ENCODE measurements around the gene ODAD4.

ODAD4 gene, protein sequence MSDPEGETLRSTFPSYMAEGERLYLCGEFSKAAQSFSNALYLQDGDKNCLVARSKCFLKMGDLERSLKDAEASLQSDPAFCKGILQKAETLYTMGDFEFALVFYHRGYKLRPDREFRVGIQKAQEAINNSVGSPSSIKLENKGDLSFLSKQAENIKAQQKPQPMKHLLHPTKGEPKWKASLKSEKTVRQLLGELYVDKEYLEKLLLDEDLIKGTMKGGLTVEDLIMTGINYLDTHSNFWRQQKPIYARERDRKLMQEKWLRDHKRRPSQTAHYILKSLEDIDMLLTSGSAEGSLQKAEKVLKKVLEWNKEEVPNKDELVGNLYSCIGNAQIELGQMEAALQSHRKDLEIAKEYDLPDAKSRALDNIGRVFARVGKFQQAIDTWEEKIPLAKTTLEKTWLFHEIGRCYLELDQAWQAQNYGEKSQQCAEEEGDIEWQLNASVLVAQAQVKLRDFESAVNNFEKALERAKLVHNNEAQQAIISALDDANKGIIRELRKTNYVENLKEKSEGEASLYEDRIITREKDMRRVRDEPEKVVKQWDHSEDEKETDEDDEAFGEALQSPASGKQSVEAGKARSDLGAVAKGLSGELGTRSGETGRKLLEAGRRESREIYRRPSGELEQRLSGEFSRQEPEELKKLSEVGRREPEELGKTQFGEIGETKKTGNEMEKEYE

DNA sequence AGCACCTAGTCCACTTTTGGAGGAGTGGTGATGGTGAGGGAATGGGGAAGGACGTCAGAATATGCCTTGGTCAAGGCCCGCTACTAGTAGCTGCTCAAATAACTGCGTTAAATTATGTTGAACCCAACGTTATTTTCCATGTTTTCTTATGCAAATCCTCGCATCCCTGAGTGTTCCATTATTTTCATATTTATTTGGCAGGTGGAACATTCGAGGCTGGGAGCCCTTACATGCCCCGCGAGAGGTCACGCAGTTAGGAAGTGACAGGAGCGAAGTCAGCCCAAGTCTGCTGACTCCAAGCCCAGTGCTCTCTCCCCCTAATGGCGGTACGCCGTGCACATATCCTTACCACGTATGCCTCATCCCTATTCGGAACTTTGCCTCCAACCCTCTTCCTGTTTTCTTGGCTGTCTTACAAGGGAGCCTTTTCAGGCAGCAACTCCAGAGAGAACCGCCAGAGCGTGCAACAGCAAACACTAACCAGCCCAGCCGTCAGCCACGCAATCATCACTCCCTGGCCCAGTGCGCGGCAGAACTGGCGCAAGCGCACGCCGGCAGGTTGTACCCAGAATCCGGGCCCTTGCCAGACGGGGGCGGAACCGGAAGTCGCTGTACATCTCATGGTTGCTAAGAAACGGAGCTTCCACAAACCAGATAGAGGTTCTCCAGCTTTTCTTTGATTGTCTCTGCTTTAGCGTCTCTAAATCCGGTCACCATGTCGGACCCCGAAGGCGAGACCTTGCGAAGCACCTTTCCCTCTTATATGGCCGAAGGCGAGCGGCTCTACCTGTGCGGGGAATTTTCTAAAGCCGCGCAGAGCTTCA lies at the start of gene ODAD4:
ODAD4 (plus strand) TSS at position 609 of the 824 bp plus-strand sequence; CDS start at position 716, 107 bp downstream.
- in situ Hi-C loops (cut with HindIII; ENCODE audit: low pct_ligation_motif_present, low pct_unique_long_range_greater_than_20kb, low sequenced_read_pairs) = no loop called here
- DNase-seq = peak; percentile 99

DNA sequence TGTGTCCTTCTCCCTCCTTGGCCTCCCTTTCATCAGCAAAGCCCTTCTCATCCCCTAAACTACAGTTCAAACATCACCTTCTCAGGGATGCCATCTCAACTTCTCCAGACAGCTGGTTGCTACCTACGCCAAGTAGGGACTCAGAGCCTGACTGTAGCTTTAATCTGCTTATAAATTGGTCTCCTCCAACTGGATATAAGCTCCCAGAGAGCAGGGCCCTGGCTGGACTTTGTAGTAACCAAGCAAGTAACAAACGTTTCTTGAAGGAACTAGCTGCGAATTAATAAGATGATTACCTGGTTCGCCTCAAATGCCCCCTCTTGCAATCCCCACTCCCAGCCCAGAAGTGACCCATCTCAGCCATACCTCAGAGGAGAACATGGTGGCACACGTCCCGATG lies 47.7 kb upstream of the ODAD4 start:
- no peak for DNase-seq
- in situ Hi-C loops (cut with HindIII; ENCODE audit: low pct_ligation_motif_present, low pct_unique_long_range_greater_than_20kb, low sequenced_read_pairs) = no loop called here

DNA sequence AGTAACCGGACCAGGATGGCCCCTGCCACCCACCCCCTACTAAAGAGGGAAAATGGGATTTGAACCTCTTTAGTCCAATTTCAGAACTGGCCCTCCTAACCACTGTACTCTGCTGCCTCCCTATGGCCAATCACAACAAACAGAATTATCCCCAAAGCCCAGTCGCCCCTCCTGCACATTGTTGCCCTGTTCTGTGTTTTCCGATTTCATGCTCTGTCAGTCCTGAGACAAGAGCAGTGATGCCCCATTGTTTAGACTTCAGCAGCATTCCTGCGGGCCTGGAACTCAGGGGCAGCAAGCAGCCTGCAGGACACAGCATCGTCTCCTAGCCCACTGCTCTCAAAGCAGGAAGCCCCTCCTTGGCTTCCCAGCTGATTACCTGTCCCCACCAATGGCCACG lies 44.7 kb upstream of the ODAD4 start:
- DNase-seq = peak; percentile 33
- in situ Hi-C loops (cut with HindIII; ENCODE audit: low pct_ligation_motif_present, low pct_unique_long_range_greater_than_20kb, low sequenced_read_pairs) = no loop called here

DNA sequence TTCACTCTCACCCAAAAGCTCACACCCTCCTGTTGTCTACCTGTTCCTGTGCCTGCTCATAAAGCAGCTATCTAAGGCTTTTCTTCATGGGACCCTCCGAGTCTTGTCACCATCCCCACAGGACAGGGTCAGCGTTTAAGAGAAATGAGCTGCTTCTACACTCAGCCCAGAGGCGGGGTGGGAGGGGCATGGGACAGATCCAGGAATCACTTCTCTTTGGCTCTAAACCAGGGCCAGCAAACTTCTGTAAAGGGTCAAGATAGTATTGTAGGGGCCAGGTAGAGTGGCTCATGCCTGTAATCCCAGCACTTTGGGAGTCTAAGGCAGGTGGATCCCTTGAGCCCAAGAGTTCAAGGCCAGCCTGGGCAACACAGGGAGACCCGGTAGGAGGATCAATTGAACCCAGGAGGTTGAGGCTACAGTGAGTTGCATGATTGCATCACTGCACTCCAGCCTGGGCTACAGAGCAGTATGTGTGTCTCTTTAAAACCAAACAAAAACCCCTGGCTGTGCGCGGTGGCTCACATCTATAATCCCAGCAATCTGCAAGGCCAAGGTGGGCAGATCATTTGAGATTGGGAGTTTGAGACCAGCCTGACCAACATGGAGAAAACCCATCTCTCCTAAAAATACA lies 42.0 kb upstream of the ODAD4 start:
- in situ Hi-C loops (cut with HindIII; ENCODE audit: low pct_ligation_motif_present, low pct_unique_long_range_greater_than_20kb, low sequenced_read_pairs) = no loop called here
- no peak for DNase-seq

DNA sequence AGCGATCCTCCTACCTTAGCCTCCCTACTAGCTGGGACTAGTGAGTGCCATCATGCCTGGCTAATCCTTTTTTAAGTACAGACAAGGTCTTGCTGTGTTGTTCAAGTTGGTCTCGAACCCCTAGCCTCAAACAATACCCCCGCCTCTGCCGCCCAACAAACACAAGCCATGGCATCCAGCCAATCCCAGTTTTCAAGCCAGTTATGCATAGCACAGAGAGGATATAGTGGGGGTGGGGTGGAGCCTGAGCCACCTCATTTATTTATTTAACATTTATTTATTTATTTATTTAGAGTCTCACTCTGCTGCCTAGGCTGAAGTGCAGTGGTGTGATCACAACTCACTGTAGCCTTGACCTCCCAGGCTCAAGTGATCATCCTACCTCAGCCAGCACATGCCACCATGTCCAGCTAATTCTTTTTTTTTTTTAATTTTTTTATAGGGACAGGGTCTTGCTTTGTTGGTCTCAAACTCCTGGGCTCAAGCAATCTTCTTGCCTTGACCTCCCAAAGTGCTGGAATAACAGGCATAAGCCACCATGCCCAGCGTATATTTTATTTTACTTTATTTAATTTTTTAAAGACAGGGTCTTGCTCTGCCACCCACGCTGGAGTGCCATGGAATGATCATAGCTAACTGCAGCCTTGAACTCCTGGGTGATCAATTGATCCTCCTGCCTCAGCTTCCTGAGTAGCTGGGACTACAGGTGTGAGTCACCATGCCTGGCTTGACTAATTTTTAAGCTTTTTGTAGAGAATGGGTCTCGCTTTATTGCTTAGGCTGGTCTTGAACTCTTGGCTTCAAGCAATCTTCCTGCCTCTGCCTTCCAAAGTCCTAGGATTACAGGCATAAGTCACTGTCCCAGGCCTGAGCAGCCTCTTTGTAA lies 39.0 kb upstream of the ODAD4 start:
- DNase-seq = peak; percentile 25
- in situ Hi-C loops (cut with HindIII; ENCODE audit: low pct_ligation_motif_present, low pct_unique_long_range_greater_than_20kb, low sequenced_read_pairs) = no loop called here

DNA sequence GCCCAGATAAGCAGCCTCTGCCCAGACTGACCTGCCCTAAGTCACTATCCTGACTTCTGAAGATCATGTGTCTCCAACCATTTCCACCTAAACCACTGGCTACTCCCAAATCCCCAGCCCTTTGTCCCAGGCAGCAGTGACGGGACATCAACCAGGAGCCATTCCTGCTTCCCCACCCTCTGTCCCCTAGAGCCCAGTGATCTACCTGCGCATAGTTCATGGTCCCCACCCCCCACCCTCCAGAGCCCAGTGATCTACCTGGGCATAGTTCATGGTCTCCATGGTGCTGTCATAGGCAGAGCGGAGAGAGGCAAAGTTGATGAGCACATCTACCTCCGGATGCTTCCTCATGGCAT lies 38.4 kb upstream of the ODAD4 start:
- no peak for DNase-seq
- in situ Hi-C loops (cut with HindIII; ENCODE audit: low pct_ligation_motif_present, low pct_unique_long_range_greater_than_20kb, low sequenced_read_pairs) = no loop called here

DNA sequence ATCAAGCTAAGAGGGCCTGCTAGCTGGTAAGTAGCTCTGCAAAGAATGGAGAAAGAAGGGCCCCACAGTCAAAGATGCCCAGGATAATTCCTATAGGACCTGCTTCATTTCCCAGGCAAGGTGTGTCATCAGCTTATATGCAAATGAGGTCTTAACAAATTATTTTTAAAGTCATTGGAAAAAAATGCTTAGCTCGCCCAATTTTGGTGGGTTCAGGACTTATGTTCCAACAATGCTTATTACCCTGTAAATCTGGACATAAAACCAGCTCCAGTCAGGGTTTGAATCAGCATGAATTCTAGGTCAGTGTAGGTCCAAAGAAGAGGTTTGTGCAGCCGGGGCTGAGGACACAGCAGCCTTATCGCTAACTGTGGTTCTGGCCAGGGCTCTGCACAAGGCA lies 37.0 kb upstream of the ODAD4 start:
- in situ Hi-C loops (cut with HindIII; ENCODE audit: low pct_ligation_motif_present, low pct_unique_long_range_greater_than_20kb, low sequenced_read_pairs) = no loop called here
- no peak for DNase-seq

DNA sequence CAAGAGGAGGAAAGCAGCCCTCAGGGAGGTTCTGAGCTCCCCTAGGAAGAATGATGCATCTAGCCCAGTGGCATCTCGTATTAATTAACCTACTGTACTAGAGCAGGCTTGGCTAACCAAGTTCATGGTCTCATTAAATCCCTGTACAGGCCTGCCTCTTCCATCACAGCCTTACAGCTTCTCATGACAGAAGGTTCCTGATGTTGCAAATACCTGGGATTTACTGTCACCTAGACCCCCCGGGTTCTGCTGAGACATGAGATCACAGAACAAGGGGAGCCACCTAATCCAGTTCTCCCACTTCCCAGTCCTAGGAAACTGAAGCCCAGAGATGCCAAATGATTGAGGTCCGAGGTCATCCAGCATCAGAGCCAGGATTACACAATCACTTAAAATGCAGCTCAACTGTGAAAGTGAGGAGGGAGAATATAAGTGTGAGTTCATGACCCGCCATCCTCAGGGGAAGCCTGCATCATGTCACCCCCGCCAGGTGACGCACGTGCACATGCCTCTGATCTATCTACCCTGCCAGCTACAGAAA lies 35.6 kb upstream of the ODAD4 start:
- DNase-seq = peak; percentile 90
- in situ Hi-C loops (cut with HindIII; ENCODE audit: low pct_ligation_motif_present, low pct_unique_long_range_greater_than_20kb, low sequenced_read_pairs) = no loop called here

DNA sequence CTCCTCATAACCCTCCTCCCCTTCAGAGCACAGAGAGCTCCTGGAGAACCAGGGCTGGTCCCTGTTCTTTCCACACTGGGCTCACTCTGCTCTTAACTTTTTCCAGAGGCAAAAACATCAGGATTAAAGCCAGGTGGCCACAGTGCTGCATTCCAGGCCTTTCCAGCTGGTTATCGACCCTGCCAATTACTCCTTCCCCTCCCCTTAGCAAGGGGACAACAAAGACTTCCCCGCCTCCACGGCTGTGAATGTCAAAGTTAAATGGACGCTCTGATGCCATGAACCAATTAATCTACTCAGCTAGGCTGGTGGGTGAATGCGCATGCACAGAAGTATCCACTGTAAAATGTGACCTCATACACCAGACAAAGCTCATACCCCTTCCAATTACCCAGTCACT lies 34.8 kb upstream of the ODAD4 start:
- no peak for DNase-seq

DNA sequence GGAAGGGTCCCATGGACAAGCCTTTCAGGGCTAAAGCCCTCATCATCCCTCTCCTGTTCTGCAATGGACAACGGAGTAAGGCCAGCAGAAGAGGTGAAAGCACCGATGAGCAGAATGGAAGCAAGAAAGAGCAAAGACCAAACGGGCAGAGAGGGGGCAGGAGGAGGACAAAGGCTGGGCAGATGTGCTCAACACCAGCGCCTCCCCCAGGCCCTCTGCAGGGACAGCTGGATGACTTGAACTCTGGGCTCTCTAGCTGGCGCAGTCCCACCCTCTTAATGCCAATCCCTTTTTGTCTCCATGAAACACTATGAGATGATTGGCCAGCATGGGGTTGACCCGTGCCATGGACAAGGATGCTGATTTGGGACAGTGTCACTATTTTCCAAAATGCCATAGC lies 33.7 kb upstream of the ODAD4 start:
- DNase-seq = no peak
- in situ Hi-C loops (cut with HindIII; ENCODE audit: low pct_ligation_motif_present, low pct_unique_long_range_greater_than_20kb, low sequenced_read_pairs) = no loop called here

More for the DNA sequence above, 34.8 kb upstream of the ODAD4 start:
- in situ Hi-C loops (cut with HindIII; ENCODE audit: low pct_ligation_motif_present, low pct_unique_long_range_greater_than_20kb, low sequenced_read_pairs) = no loop called here

DNA sequence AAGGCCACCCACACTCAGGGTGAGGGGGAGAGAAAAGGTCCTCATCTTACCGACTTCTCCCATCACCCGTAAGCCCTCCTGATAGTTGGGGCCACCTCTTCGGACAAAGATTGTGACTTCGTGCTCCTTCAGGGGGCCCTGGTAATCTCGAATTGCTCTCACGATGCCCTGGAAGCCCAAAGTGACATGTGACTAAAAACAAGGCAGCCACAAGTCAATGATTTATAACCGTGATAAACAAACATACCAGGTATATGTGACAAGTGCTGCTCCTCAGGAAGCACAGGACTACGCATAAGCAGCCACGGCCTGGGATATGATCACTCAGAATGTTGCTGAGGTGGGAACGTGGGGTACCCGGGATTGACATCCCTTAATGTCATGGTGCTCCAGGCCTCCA lies 28.8 kb upstream of the ODAD4 start:
- no peak for DNase-seq
- in situ Hi-C loops (cut with HindIII; ENCODE audit: low pct_ligation_motif_present, low pct_unique_long_range_greater_than_20kb, low sequenced_read_pairs) = no loop called here

DNA sequence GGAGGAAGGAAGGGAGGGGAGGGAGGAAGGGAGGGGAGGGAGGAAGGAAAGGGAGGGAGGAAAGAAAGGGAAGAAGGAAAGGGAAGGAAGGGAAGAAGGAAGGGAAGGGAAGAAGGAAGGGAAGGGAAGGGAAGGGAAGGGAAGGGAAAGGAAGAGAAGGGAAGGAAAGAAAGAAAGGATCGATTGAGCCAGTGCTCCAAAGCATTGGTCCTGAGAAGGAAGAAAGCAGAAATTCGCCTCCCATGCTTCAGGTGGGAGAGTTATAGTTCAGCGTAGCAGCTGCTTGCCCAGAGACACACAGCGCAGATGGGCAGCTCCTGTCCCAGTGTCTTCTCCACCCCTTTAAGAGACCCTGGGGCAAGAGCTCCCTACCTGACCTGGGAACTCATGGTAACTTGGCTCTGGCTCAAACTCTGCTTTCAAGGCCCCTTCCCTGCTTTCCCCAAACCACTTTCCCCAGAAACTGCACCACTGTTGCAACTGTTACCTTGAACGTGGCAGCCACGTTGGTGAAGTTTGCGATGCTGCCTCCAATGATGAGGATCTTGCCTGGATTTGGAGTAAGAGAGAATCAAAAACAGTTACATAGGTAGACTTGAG lies 26.1 kb upstream of the ODAD4 start:
- DNase-seq = no peak
- in situ Hi-C loops (cut with HindIII; ENCODE audit: low pct_ligation_motif_present, low pct_unique_long_range_greater_than_20kb, low sequenced_read_pairs) = no loop called here

DNA sequence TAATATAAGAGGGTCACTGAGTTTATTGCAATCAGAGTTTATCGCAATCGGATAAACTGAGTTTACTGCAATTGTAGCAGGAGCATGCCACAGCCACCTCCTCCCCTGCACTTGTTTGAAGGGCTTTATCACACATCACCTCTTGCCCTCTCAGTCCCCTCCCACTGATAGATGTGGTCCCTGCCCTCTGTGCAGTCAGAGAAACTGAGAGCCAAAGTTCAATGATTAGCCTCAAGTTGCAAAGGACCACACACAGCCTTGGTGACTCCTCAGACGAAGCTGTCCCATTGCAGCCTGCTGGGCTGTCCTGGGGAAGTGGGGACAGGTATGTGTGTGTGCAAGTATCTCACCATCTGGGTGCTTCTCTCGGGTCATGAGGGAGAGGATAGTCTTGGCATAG lies 25.2 kb upstream of the ODAD4 start:
- DNase-seq = no peak
- in situ Hi-C loops (cut with HindIII; ENCODE audit: low pct_ligation_motif_present, low pct_unique_long_range_greater_than_20kb, low sequenced_read_pairs) = no loop called here

DNA sequence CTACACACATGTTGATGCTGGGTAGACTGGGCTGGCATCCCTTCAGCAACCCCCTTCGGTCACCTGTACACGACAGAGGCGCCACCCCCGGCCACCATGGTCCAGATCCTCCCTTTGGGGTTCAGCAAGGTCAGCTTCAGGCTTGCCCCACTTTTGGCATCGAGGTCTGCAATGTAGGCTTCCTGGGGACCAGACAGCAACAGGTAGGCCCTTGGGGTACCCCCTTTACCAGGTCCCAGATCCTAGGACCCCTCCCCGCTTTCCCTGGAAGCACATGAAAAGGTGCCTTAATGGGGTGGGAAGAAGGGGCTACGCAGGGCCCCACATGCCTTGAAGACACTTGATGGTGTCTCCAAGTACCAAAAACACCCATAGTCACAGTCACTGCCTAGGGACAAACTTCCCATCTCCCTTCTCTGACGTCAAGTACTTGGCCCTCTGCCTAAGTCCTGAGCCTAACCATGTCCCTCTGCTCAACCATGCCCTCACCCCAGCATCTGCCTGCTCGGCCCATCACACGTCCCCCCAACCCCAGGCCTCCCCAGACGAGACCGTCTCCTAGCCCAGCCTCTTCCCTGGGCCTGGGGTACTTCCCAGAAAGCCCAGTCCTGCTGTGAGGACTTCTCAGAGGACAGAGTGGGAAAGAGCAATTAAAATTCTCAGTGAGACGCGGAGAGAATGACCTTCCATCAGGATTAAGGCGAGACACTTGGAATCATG lies 23.8 kb upstream of the ODAD4 start:
- in situ Hi-C loops (cut with HindIII; ENCODE audit: low pct_ligation_motif_present, low pct_unique_long_range_greater_than_20kb, low sequenced_read_pairs) = no loop called here
- no peak for DNase-seq

DNA sequence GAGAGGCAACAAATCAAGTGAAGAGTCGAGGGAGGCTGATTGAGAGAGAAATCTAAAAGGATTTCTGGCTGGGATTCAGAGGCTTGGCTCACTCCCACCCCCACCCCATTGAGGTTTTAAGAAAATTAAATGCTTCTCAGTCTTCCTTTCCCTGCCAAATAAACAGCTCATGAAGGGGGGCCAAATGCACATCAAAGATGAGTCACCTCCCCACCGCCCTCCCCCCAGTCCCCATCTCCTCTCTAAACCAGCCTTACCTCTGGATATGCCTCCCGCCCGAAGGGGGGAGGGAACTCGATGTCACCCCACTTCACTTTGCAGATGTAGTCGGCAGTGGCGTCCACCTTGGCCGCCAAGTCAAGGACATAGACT lies 23.2 kb upstream of the ODAD4 start:
- peak; percentile 56 for DNase-seq
- in situ Hi-C loops (cut with HindIII; ENCODE audit: low pct_ligation_motif_present, low pct_unique_long_range_greater_than_20kb, low sequenced_read_pairs) = no loop called here

DNA sequence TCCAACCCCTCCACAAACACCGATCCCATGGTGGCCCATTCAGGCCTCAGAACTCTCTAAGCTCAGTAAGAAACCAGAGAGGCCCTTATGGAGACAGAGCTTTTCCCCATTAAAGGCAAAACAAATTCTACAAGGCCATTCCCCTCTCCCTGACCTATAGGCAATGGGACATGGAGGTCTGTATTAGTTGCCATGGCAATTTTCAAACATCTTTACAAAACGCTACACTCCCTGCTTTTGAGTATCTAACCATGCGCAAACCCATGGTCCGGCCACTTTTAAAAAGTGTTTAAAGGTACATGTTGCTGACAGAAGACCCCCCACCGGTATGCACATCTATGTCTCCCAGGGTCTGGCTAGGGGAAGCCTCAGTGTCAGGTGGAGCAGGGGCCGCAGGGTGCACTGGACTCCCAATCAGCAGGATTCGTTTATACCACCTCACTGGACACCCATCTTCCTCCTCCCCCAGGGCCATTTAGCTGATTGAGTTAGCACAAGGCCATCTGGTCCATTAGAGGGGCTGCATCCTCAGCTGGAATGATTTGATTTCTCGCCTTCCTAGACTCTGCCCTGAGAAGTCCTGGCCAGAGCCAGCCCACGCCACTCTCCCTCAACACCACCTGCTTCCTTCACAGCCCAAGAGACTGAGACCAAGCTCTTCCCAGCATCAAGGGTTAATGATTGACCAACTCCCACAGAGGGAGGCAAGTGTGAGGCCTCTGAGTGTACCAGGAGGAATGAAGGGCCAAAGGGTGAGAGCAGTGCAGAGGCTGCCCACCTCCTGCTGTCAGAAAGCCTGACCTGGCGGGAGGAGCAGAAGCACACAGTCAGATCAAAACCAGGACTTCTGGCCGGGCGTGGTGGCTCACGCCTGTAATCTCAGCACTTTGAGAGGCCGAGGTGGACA lies 22.5 kb upstream of the ODAD4 start:
- in situ Hi-C loops (cut with HindIII; ENCODE audit: low pct_ligation_motif_present, low pct_unique_long_range_greater_than_20kb, low sequenced_read_pairs) = no loop called here
- peak; percentile 99 for DNase-seq
